ENCODE data around the gene REL.

GRCh38 chr2:60945341-60945740 is 64.0 kb downstream of the REL start:
- TF ChIP-seq CTCF (IDR thresholded peaks at IDR 0.05) (no peak), TCF7L2 (IDR thresholded peaks at IDR 0.05; ENCODE audit: low read depth, low read length) (no peak), POLR2AphosphoS5 (IDR thresholded peaks at IDR 0.05; ENCODE audit: low read depth, low read length) (no peak), REST (IDR thresholded peaks at IDR 0.05; ENCODE audit: insufficient read depth in 1 of 2, low read depth in 2 of 2, low read length in 1 of 2) (no peak), SIN3A (IDR thresholded peaks at IDR 0.05; ENCODE audit: borderline replicate concordance, insufficient read depth, low read depth, low read length) (no peak)
